Astrocyte (in vitro differentiated cells and primary cell): ENCODE data around the gene CD81. TPM values are rescaled to one million over a fixed set of nuclear protein-coding genes. Genes with fewer than 3 reads are reported as not detected.

Source experiments
- DNase-seq: peaks from one replicate; pipeline ENCODE4 v3.0.0-alpha.2; 2010; ENCODE audit warnings: low read depth
- FAIRE-seq: peaks from 2 replicates; lab custom pipeline; 2011; peaks lifted over from hg19 to GRCh38; lab: Jason Lieb, UNC
- H2AFZ ChIP-seq: 2 replicates; pipeline ENCODE4 v1.6.0; 2012; ENCODE audit warnings: low read depth, low read length, inconsistent platforms
- H3K27ac ChIP-seq: 2 replicates; pipeline ENCODE4 v1.5.1; 2011; ENCODE audit warnings: low read depth, low read length, inconsistent platforms
- H3K27me3 ChIP-seq: 2 replicates; pipeline ENCODE4 v1.6.0; 2011; ENCODE audit warnings: low read length, inconsistent platforms; ENCODE audit not compliant: insufficient read depth
- H3K36me3 ChIP-seq: 2 replicates; pipeline ENCODE4 v1.5.1; 2011; ENCODE audit warnings: low read length, inconsistent platforms; ENCODE audit not compliant: insufficient read depth
- H3K4me1 ChIP-seq: 2 replicates; pipeline ENCODE4 v1.5.1; 2011; ENCODE audit warnings: low read length, inconsistent platforms; ENCODE audit not compliant: insufficient read depth
- H3K4me2 ChIP-seq: 2 replicates; pipeline ENCODE4 v1.6.0; 2012; ENCODE audit warnings: low read length, inconsistent platforms
- H3K4me3 ChIP-seq: 2 replicates; pipeline ENCODE4 v1.5.1; 2011; ENCODE audit warnings: low read depth, mild to moderate bottlenecking, low read length, inconsistent platforms; ENCODE audit not compliant: insufficient read depth
- H3K79me2 ChIP-seq: 2 replicates; pipeline ENCODE4 v1.6.0; 2012; ENCODE audit warnings: mild to moderate bottlenecking, low read length, inconsistent platforms; ENCODE audit not compliant: insufficient read depth
- H3K9ac ChIP-seq: 2 replicates; pipeline ENCODE4 v1.6.0; 2012; ENCODE audit warnings: mild to moderate bottlenecking, low read length, inconsistent platforms
- H3K9me3 ChIP-seq: 2 replicates; pipeline ENCODE4 v1.5.1; 2012; ENCODE audit warnings: low read depth, mild to moderate bottlenecking, low read length, inconsistent platforms; ENCODE audit not compliant: insufficient read depth
- H4K20me1 ChIP-seq: 2 replicates; pipeline ENCODE4 v1.6.0; 2012; ENCODE audit warnings: low read length, inconsistent platforms; ENCODE audit not compliant: insufficient read depth
- H3K27ac Mint-ChIP-seq: one replicate; pipeline ENCODE4 v1.8.0; 2021; ENCODE audit warnings: mild to moderate bottlenecking, mixed read lengths; ENCODE audit not compliant: unreplicated experiment
- H3K27me3 Mint-ChIP-seq: one replicate; pipeline ENCODE4 v1.8.0; 2021; ENCODE audit warnings: low read depth, mixed read lengths; ENCODE audit not compliant: unreplicated experiment
- H3K36me3 Mint-ChIP-seq: one replicate; pipeline ENCODE4 v1.8.0; 2021; ENCODE audit warnings: low read depth, mixed read lengths; ENCODE audit not compliant: unreplicated experiment
- H3K4me1 Mint-ChIP-seq: one replicate; pipeline ENCODE4 v1.8.0; 2021; ENCODE audit warnings: low read depth, mixed read lengths; ENCODE audit not compliant: unreplicated experiment
- H3K4me3 Mint-ChIP-seq: one replicate; pipeline ENCODE4 v1.8.0; 2021; ENCODE audit warnings: mild to moderate bottlenecking, moderate library complexity, mixed read lengths; ENCODE audit not compliant: unreplicated experiment
- H3K9me3 Mint-ChIP-seq: one replicate; pipeline ENCODE4 v1.8.0; 2021; ENCODE audit warnings: mild to moderate bottlenecking, mixed read lengths; ENCODE audit not compliant: unreplicated experiment
- CTCF ChIP-seq: IDR thresholded peaks from 2 replicates; pipeline ENCODE4 v1.5.1; 2011; ENCODE audit warnings: low read depth, mild to moderate bottlenecking, inconsistent platforms, low read length, moderate library complexity; ENCODE audit not compliant: insufficient read depth
- EZH2 ChIP-seq: IDR thresholded peaks from 2 replicates; pipeline ENCODE4 v1.6.1; 2012; ENCODE audit warnings: mild to moderate bottlenecking, low read length, inconsistent platforms; ENCODE audit not compliant: insufficient read depth
- total RNA-seq: library from RNA; stranded (reverse); gene quantifications from 2 replicates; pipeline ENCODE4 v1.2.1, GENCODE V29; 2021

The CD81 gene
- total RNA-seq, 1 donor from 2014 or later, result 625 TPM

DNA sequence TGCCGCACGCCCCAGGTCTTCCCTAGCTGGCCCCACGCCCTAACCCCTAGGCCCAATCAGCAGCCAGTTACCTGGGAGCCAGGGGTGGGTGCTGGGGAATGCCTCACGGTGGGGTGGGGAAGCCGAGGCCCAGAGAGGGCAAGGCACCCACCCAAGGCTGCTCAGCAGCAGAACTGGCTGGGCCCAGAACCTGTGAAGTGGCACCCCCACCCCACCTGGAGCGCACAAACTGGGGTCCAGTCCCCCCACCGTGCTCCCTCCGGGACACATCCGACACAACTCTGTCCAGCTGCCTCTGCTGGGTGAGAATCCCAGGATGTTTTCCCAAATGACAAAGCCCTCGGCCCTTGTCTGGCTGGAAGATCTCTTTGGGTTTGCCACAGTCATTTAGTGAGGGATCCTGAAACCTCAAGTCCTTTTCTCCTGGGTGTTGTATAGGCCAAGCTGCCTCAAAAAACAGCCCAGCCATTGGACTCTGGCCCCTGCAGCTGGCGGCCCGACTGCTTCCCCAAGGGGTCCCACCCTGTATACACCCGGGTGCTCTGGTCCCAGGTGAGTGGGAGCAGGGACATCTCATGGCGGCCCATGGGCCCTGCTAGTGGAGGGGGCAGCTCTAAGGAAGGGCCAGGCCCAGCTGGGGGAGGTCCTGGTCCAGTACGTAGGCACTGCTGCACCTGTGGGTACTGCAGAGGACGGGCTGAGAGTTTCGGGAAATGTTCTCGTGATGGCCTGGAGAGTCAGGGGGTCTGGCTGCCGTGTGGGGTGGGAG lies 44.3 kb downstream of the CD81 start:
- peaks cover 9% of the 10 kb centered on the region for H3K27me3 Mint-ChIP-seq
- Histone ChIP-seq H3K27me3 (peaks cover 3% of the 10 kb centered on the region), H3K79me2 (no peaks in the 10 kb centered on the region), H2AFZ (peak overlapping the region; percentile 51), H3K9ac (no peak overlapping the region), H3K4me1 (no peaks in the 10 kb centered on the region), H3K4me2 (no peak overlapping the region), H3K9me3 (no peaks in the 10 kb centered on the region), H4K20me1 (no peaks in the 10 kb centered on the region), H3K4me3 (no peak overlapping the region), H3K27ac (no peak overlapping the region), H3K36me3 (no peaks in the 10 kb centered on the region)
- H3K27ac Mint-ChIP-seq, result no peak overlapping the region
- no peaks in the 10 kb centered on the region for H3K9me3 Mint-ChIP-seq
- TF ChIP-seq CTCF (no peak), EZH2 (no peak)
- DNase-seq (no peak), FAIRE-seq (no peak)
- H3K4me1 Mint-ChIP-seq, result no peaks in the 10 kb centered on the region
- no peak overlapping the region for H3K4me3 Mint-ChIP-seq
- H3K36me3 Mint-ChIP-seq, result no peaks in the 10 kb centered on the region

- Histone ChIP-seq H3K79me2 (no peaks in the 10 kb centered on the region), H3K9me3 (no peaks in the 10 kb centered on the region), H3K4me1 (no peaks in the 10 kb centered on the region), H3K36me3 (no peaks in the 10 kb centered on the region), H3K9ac (no peak overlapping the region), H2AFZ (no peak overlapping the region), H3K4me2 (no peak overlapping the region), H3K27ac (no peak overlapping the region), H4K20me1 (no peaks in the 10 kb centered on the region), H3K27me3 (no peaks in the 10 kb centered on the region), H3K4me3 (no peak overlapping the region)
- H3K4me3 Mint-ChIP-seq, result no peak overlapping the region
- FAIRE-seq (no peak), DNase-seq (no peak)
- TF ChIP-seq CTCF (no peak), EZH2 (no peak)
- no peaks in the 10 kb centered on the region for H3K36me3 Mint-ChIP-seq
- H3K27me3 Mint-ChIP-seq, result peaks cover 11% of the 10 kb centered on the region
- H3K4me1 Mint-ChIP-seq, result no peaks in the 10 kb centered on the region
- H3K27ac Mint-ChIP-seq, result no peak overlapping the region
- H3K9me3 Mint-ChIP-seq, result no peaks in the 10 kb centered on the region
These were observed 44.9 kb downstream of the CD81 start for GRCh38 chr11:2421996-2422395.
